HG02571 (cell line): ENCODE results near the gene TMEM273.

Experiments
- ATAC-seq: cut with Tn5 transposase; IDR thresholded peaks from one replicate; pipeline ENCODE4 v1.9.1; 2021; ENCODE audit warnings: mild to moderate bottlenecking, moderate library complexity; ENCODE audit not compliant: unreplicated experiment

TMEM273 gene

GRCh38 chr10:49177391-49178355 is 10.5 kb downstream of the TMEM273 start:
- ATAC-seq, result peak; percentile 67

- no peak for ATAC-seq
Observed at GRCh38 chr10:49176310-49177268, 11.6 kb downstream of the TMEM273 start.

- ATAC-seq, result no peak
Observed at GRCh38 chr10:49175587-49176309, 12.4 kb downstream of the TMEM273 start.

GRCh38 chr10:49174926-49175500 is 13.2 kb downstream of the TMEM273 start:
- no peak for ATAC-seq

GRCh38 chr10:49174261-49174925 is 13.8 kb downstream of the TMEM273 start:
- ATAC-seq, result no peak

GRCh38 chr10:49173853-49174252 is 14.3 kb downstream of the TMEM273 start:
- no peak for ATAC-seq

GRCh38 chr10:49173201-49173772 is 14.9 kb downstream of the TMEM273 start:
- ATAC-seq, result no peak

- ATAC-seq, result no peak
Observed at GRCh38 chr10:49172777-49173132, 15.4 kb downstream of the TMEM273 start.

GRCh38 chr10:49172061-49172776 is 16.0 kb downstream of the TMEM273 start:
- no peak for ATAC-seq

- ATAC-seq, result no peak
Observed at GRCh38 chr10:49171326-49172060, 16.7 kb downstream of the TMEM273 start.

GRCh38 chr10:49170632-49171325 is 17.4 kb downstream of the TMEM273 start:
- no peak for ATAC-seq

GRCh38 chr10:49169776-49170175 is 18.4 kb downstream of the TMEM273 start:
- ATAC-seq, result no peak

GRCh38 chr10:49168831-49169500 is 19.2 kb downstream of the TMEM273 start:
- ATAC-seq, result no peak

- no peak for ATAC-seq
Observed at GRCh38 chr10:49168171-49168540, 20.0 kb downstream of the TMEM273 start.

GRCh38 chr10:49167425-49168170 is 20.6 kb downstream of the TMEM273 start:
- ATAC-seq, result no peak
